Small intestine (tissue), 7 donors: ENCODE results near the gene TNIK. TPM values are rescaled to one million over a fixed set of nuclear protein-coding genes. Genes with fewer than 3 reads are reported as not detected.

Source experiments
- DNase-seq, 2 donors: peaks; one replicate each; pipeline versions ENCODE4 v3.0.0 to v3.0.0-alpha.2; 2013
- FAIRE-seq: peaks from 2 replicates; lab custom pipeline; 2012; peaks lifted over from hg19 to GRCh38; lab: Jason Lieb, UNC
- H3K27ac ChIP-seq, 3 donors: one replicate each; pipeline ENCODE4 v1.5.1; 2013; ENCODE audit warnings: low read length in 2 of 3, mild to moderate bottlenecking in 2 of 3, control low read depth in 1 of 3, inconsistent platforms in 1 of 3, low read depth in 1 of 3, moderate library complexity in 1 of 3
- H3K27me3 ChIP-seq, 3 donors: one replicate each; pipeline ENCODE4 v1.6.1; 2013; ENCODE audit warnings: low read length in 3 of 3, inconsistent platforms in 1 of 3; ENCODE audit not compliant: control insufficient read depth in 3 of 3, insufficient read depth in 3 of 3
- H3K36me3 ChIP-seq, 3 donors: one replicate each; pipeline ENCODE4 v1.6.1; 2013; ENCODE audit warnings: low read length in 3 of 3, inconsistent platforms in 1 of 3, low read depth in 1 of 3, mild to moderate bottlenecking in 1 of 3, moderate library complexity in 1 of 3; ENCODE audit not compliant: control insufficient read depth in 3 of 3, insufficient read depth in 2 of 3
- H3K4me1 ChIP-seq, 3 donors: one replicate each; pipeline ENCODE4 v1.6.1; 2013; ENCODE audit warnings: low read length in 2 of 3, inconsistent platforms in 1 of 3, low read depth in 1 of 3, mild to moderate bottlenecking in 1 of 3, moderate library complexity in 1 of 3; ENCODE audit not compliant: control insufficient read depth in 3 of 3, insufficient read depth in 2 of 3
- H3K4me3 ChIP-seq, 3 donors: one replicate each; pipeline ENCODE4 v1.5.1; 2013; ENCODE audit warnings: low read length in 3 of 3, control low read depth in 1 of 3, inconsistent platforms in 1 of 3, low read depth in 1 of 3, mild to moderate bottlenecking in 1 of 3, moderate library complexity in 1 of 3
- H3K9me3 ChIP-seq, 2 donors: one replicate each; pipeline ENCODE4 v1.6.1; 2013; ENCODE audit warnings: low read depth in 1 of 2, low read length in 1 of 2; ENCODE audit not compliant: control insufficient read depth in 2 of 2, insufficient read depth in 1 of 2
- WGBS, 3 donors: extraction: QIAGEN DNeasy Blood & Tissue Kit; methylation state at CpG; one replicate each; pipeline ENCODE4 v1.1.7; 2013; 5-methylcytosine and 5-hydroxymethylcytosine counted together
- polyA plus RNA-seq, 4 donors: library from polyadenylated mRNA; stranded (reverse) in 3 of 4; unstranded in 1 of 4; fragments of 200-250 nt in 3 of 4; fragments of 120-200 nt in 1 of 4; gene quantifications; one replicate each; pipeline versions ENCODE4 v1.2.1 to v1.2.3, GENCODE V29; 2013
- donor health status: healthy with polysubstance abuse.
- donor health status: control.
- donor health status: control.
- donor health status: Bipolar disorder and iron deficiency.
- donor health status: healthy.

The TNIK gene
- polyA plus RNA-seq, 4 donors, result 14.9 to 38.7 (median 27.5) TPM

DNA sequence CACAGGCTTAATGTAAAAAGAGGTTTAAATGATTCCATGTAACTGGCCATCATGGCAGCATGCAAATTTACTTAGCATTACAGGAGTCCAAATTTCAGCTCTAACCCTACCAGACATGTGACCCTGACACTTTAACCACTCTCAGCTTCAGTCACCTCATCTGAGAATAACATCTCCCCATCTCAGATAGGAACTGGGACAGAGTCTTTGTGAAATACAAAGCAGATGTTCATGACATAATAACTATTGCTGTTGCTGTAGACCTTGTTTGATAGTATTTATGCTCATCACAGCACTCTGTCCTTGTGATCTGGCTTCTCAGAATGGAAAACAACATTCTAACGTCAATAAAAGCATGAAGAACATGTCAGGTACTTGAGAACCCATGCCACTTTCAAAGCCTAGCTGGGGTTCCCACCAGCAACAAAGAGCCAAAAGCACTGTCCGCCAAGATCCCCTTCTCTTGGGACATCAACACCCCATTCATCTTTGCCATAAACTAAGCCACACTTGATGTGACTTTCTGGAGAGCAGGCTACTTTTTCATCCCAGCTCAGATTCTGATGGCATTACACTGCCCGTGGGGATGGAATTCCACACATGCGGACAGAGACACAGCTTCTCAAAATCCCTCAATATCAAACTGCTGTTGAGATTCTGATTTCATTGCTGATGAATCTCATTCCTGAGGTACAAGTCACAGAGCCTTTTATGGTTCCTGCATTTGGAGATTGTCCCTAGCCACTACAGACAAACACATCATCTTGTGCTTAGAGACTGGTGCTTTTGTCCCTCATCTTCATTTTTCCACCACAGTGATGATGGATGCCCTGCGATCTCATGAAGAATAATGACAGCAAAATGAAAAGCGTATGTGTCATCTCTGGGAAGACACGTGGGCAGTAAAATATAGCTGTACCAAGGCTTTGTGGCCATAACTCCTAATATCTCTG lies 202.7 kb downstream of the TNIK start:
- no peak for DNase-seq
- Histone ChIP-seq H3K4me3 (no peak overlapping the region), H3K27me3 (no peaks in the 10 kb centered on the region), H3K36me3 (no peaks in the 10 kb centered on the region), H3K4me1 (peaks cover 3 to 12% (median 6%) of the 10 kb centered on the region in 3 donors), H3K9me3 (no peaks in the 10 kb centered on the region), H3K27ac (peak overlapping the region in 1 of 3 donors; percentile 17)
- FAIRE-seq, result no peak
- 85 to 93% (median 87%) methylated on average over 7 of the region's 7 CpGs for WGBS, 3 donors

DNA sequence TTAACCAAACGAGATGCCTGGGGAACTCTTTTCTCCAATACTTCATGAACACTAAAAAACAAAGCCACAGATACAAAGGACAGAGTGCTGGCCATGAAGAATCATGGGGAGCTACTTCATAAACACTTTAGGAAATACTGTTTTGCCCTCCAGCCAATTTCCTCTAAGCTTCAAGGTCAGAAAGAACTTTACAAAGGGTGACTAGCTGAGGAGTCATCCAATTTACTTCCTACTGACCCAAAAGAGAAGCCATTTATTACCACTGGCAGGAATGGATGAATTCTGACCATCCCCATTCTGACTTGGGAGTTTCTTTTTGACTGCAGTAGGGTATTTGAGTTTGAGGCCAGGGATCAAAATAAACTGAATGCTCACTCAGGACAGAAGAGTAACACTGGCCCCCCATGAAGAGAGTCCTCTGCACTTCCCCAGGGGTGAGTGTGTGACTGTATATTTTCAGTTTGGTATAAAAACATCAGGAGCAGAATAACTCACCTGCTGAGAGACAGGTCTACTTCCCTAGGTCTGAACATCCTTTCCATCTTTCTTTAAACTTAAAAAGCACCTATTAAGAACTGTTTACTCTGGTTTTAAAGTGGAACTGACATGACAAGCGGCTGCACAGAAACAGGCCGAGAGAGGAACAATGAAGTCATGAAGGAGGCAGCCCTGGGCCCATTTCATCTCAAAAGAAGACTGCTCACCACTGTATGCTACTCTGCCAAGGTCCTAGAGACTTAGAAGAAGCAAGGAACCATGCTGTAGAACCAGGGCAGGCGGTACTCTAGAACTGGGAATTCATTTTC lies 203.6 kb downstream of the TNIK start:
- Histone ChIP-seq H3K27ac (peak overlapping the region in 1 of 3 donors; percentile 35), H3K9me3 (no peaks in the 10 kb centered on the region), H3K36me3 (no peaks in the 10 kb centered on the region), H3K4me1 (peaks cover 3 to 9% (median 6%) of the 10 kb centered on the region in 3 donors), H3K4me3 (no peak overlapping the region), H3K27me3 (no peaks in the 10 kb centered on the region)
- no peak for FAIRE-seq
- DNase-seq, result no peak
- WGBS, 3 donors, result 89 to 91% (median 90%) methylated on average over 4 of the region's 4 CpGs

- DNase-seq, result no peak
- 22 to 33% (median 31%) methylated on average over 3 of the region's 3 CpGs for WGBS, 3 donors
- H3K4me1 ChIP-seq, result peaks cover 3 to 4% (median 4%) of the 10 kb centered on the region in 3 donors
These were observed 204.9 kb downstream of the TNIK start for GRCh38 chr3:171255236-171255806.

GRCh38 chr3:171254315-171254714 lies 205.9 kb downstream of the TNIK start:
- DNase-seq (no peak), FAIRE-seq (no peak)
- Histone ChIP-seq H3K36me3 (no peaks in the 10 kb centered on the region), H3K27me3 (no peaks in the 10 kb centered on the region), H3K4me3 (no peak overlapping the region), H3K9me3 (no peaks in the 10 kb centered on the region), H3K4me1 (peaks cover 3 to 4% (median 4%) of the 10 kb centered on the region in 3 donors), H3K27ac (no peak overlapping the region)

More at GRCh38 chr3:171255236-171255806, 204.9 kb downstream of the TNIK start:
- no peak overlapping the region for H3K4me3 ChIP-seq
- no peaks in the 10 kb centered on the region for H3K36me3 ChIP-seq
- H3K9me3 ChIP-seq, result no peaks in the 10 kb centered on the region
- FAIRE-seq, result no peak
- no peaks in the 10 kb centered on the region for H3K27me3 ChIP-seq
- peak overlapping the region in 1 of 3 donors; percentile 22 for H3K27ac ChIP-seq

DNA sequence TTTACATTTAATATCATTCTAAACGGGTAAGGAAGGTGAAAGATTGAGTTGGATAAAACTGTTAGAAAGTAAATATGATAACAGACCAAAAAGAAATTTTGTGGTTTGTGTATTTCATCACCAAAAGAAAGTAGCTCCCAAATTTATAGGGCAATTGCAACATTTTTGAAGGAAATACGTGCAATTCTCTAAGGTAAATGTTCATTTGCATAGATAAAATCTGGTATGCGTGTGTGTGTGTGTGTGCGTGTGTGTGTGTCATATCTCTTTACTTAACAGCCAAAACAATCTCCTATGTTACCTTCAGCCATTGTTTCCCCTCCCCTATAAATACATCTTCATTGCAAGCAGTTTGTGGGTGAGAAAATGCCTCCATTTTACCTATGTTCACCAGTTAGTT lies 208.4 kb downstream of the TNIK start:
- Histone ChIP-seq H3K27ac (no peak overlapping the region), H3K36me3 (no peaks in the 10 kb centered on the region), H3K27me3 (no peaks in the 10 kb centered on the region), H3K9me3 (no peaks in the 10 kb centered on the region), H3K4me3 (no peak overlapping the region), H3K4me1 (peaks cover 2 to 8% (median 3%) of the 10 kb centered on the region in 3 donors)
- FAIRE-seq (no peak), DNase-seq (no peak)
- WGBS, 3 donors, result 77 to 89% (median 80%) methylated on average over 4 of the region's 4 CpGs

GRCh38 chr3:171250444-171250843 lies 209.8 kb downstream of the TNIK start:
- Histone ChIP-seq H3K4me3 (no peak overlapping the region), H3K36me3 (no peaks in the 10 kb centered on the region), H3K9me3 (no peaks in the 10 kb centered on the region), H3K27ac (no peak overlapping the region), H3K4me1 (peaks cover under 1 to 4% (median 3%) of the 10 kb centered on the region in 3 donors), H3K27me3 (no peaks in the 10 kb centered on the region)
- no peak for DNase-seq
- FAIRE-seq, result no peak
- WGBS, 3 donors, result 82 to 93% (median 84%) methylated on average over 2 of the region's 2 CpGs

GRCh38 chr3:171249245-171249644 lies 211.0 kb downstream of the TNIK start:
- no peaks in the 10 kb centered on the region for H3K36me3 ChIP-seq
- DNase-seq (no peak), FAIRE-seq (no peak)
- no peaks in the 10 kb centered on the region for H3K27me3 ChIP-seq
- no peaks in the 10 kb centered on the region for H3K9me3 ChIP-seq
- no peak overlapping the region for H3K27ac ChIP-seq
- peaks cover 0 to 4% (median 0%) of the 10 kb centered on the region in 3 donors for H3K4me1 ChIP-seq
- H3K4me3 ChIP-seq, result no peak overlapping the region
